Measurements from ENCODE around the gene ASB16.

- no peak for TF ChIP-seq CREB5 (CRISPR knock-in tag; IDR thresholded peaks at IDR 0.05; ENCODE audit: low read depth)
- TF ChIP-seq PPARA (CRISPR knock-in tag; IDR thresholded peaks at IDR 0.05; ENCODE audit: borderline replicate concordance) = no peak
- TF ChIP-seq PATZ1 (CRISPR knock-in tag; IDR thresholded peaks at IDR 0.05; ENCODE audit: borderline replicate concordance) = no peak
- TF ChIP-seq ZFP3 (CRISPR knock-in tag; IDR thresholded peaks at IDR 0.05) = no peak
- TF ChIP-seq SNAI2 (CRISPR knock-in tag; IDR thresholded peaks at IDR 0.05) = no peak
- TF ChIP-seq TCF4 (CRISPR knock-in tag; IDR thresholded peaks at IDR 0.05; ENCODE audit: borderline replicate concordance) = no peak
- TF ChIP-seq ZC3H10 (CRISPR knock-in tag; IDR thresholded peaks at IDR 0.05) = no peak
- TF ChIP-seq ARNTL (CRISPR knock-in tag; IDR thresholded peaks at IDR 0.05; ENCODE audit: borderline replicate concordance, low read depth) = no peak
- TF ChIP-seq ZNF70 (CRISPR knock-in tag; IDR thresholded peaks at IDR 0.05) = no peak
These were observed 43.7 kb downstream of the ASB16 start for GRCh38 chr17:44214230-44214494.

All from SK-N-SH treated with all-trans-retinoic acid at 6 μM for 48 hours (cell line).